H1 (cell line): Measurements from ENCODE around the gene SSTR5. TPM values are rescaled to one million over a fixed set of nuclear protein-coding genes. Genes with fewer than 3 reads are reported as not detected.

Experiments
- CTCF ChIA-PET: fragments of 300-600 bp; sonication (Branson Sonifier 250); formaldehyde crosslinking; loops from one replicate; lab custom pipeline; 2021; ENCODE audit not compliant: partially characterized antibody; lab: Charles Lee
- POLR2A ChIA-PET: fragments of 300-600 bp; sonication (Branson Sonifier 250); formaldehyde crosslinking; loops from one replicate; lab custom pipeline; 2021; ENCODE audit warnings: inconsistent platforms; ENCODE audit not compliant: partially characterized antibody; lab: Charles Lee
- DNase-seq, 2 experiments: peaks; one replicate each; pipeline versions ENCODE4 v3.0.0 to v3.0.0-alpha.2; 2010 to 2022; ENCODE audit warnings: low spot score in 2 of 2, low read depth in 1 of 2, mixed read lengths in 1 of 2
- FAIRE-seq: peaks from 2 replicates; lab custom pipeline; 2011; peaks lifted over from hg19 to GRCh38; lab: Jason Lieb, UNC
- H2AFZ ChIP-seq: 2 replicates; pipeline ENCODE4 v1.8.1; 2012; ENCODE audit warnings: low read length, inconsistent platforms
- H2AK5ac ChIP-seq: 2 replicates; pipeline ENCODE4 v1.6.1; 2013; ENCODE audit warnings: low read depth, low read length
- H2BK120ac ChIP-seq: replicated peaks from 2 replicates; pipeline ENCODE3; 2013; ENCODE audit warnings: low read depth, low read length, inconsistent platforms
- H2BK12ac ChIP-seq: 2 replicates; pipeline ENCODE4 v1.6.1; 2013; ENCODE audit warnings: low read depth, low read length
- H2BK15ac ChIP-seq: 2 replicates; pipeline ENCODE4 v1.6.1; 2013; ENCODE audit warnings: low read length
- H2BK20ac ChIP-seq: 2 replicates; pipeline ENCODE4 v1.6.1; 2013; ENCODE audit warnings: low read length
- H2BK5ac ChIP-seq: 2 replicates; pipeline ENCODE4 v1.6.1; 2013; ENCODE audit warnings: low read depth, low read length
- H3K14ac ChIP-seq: 2 replicates; pipeline ENCODE4 v1.6.1; 2013; ENCODE audit warnings: inconsistent platforms; ENCODE audit not compliant: insufficient read length
- H3K18ac ChIP-seq: 2 replicates; pipeline ENCODE4 v1.6.1; 2013; ENCODE audit warnings: low read length; ENCODE audit errors: extremely low read depth
- H3K23ac ChIP-seq: 2 replicates; pipeline ENCODE4 v1.6.1; 2013; ENCODE audit warnings: inconsistent platforms; ENCODE audit not compliant: insufficient read length
- H3K23me2 ChIP-seq: 2 replicates; pipeline ENCODE4 v1.6.1; 2013; ENCODE audit warnings: low read depth, low read length
- H3K27ac ChIP-seq: 2 replicates; pipeline ENCODE4 v1.6.1; 2011; ENCODE audit warnings: low read depth, low read length, inconsistent platforms
- H3K27me3 ChIP-seq, 4 experiments: replicated peaks in 1 of 4; 1 replicate in 1 of 4; 2 replicates in 3 of 4; pipeline versions ENCODE4 v1.6.1 to v1.8.1; 2011 to 2013; ENCODE audit warnings: low read length in 3 of 4, mild to moderate bottlenecking in 3 of 4, inconsistent platforms in 2 of 4, mixed read lengths in 2 of 4, moderate library complexity in 1 of 4; ENCODE audit not compliant: control insufficient read depth in 3 of 4, insufficient read depth in 3 of 4; ENCODE audit errors: extremely low read depth in 1 of 4
- H3K36me3 ChIP-seq, 4 experiments: 2 replicates each; pipeline versions ENCODE4 v1.6.1 to v1.8.1; 2011 to 2013; ENCODE audit warnings: mild to moderate bottlenecking in 4 of 4, low read length in 3 of 4, moderate library complexity in 2 of 4, control low read depth in 1 of 4, inconsistent platforms in 1 of 4; ENCODE audit not compliant: insufficient read depth in 4 of 4, control insufficient read depth in 2 of 4
- H3K4ac ChIP-seq: replicated peaks from 2 replicates; pipeline ENCODE3; 2013; ENCODE audit warnings: low read length, low read depth, mixed read lengths, inconsistent platforms; ENCODE audit not compliant: insufficient read length
- H3K4me1 ChIP-seq, 4 experiments: replicated peaks in 1 of 4; 1 replicate in 1 of 4; 2 replicates in 3 of 4; pipeline versions ENCODE4 v1.6.1 to v1.8.1; 2011 to 2013; ENCODE audit warnings: low read length in 3 of 4, inconsistent platforms in 2 of 4, mixed read lengths in 1 of 4; ENCODE audit not compliant: insufficient read depth in 4 of 4, control insufficient read depth in 3 of 4
- H3K4me2 ChIP-seq, 2 experiments: 2 replicates each; pipeline versions ENCODE4 v1.6.1 to v1.8.1; 2011 to 2013; ENCODE audit warnings: low read depth in 2 of 2, low read length in 2 of 2, control low read depth in 1 of 2, inconsistent platforms in 1 of 2, mild to moderate bottlenecking in 1 of 2; ENCODE audit not compliant: insufficient read depth in 1 of 2
- H3K4me3 ChIP-seq, 4 experiments: fragments of 200-600, 300-600 bp in 1 of 4; sonication (generic), shearing (Covaris generic), sonication (Bioruptor Twin) in 1 of 4; 2 replicates each; pipeline versions ENCODE4 v1.5.1 to v1.8.1; 2011 to 2016; ENCODE audit warnings: low read length in 4 of 4, low read depth in 3 of 4, control low read depth in 2 of 4, inconsistent platforms in 2 of 4, mild to moderate bottlenecking in 2 of 4, mixed read lengths in 1 of 4, moderate library complexity in 1 of 4; ENCODE audit not compliant: insufficient read depth in 2 of 4; ENCODE audit errors: extremely low read depth in 1 of 4
- H3K56ac ChIP-seq: replicated peaks from 2 replicates; pipeline ENCODE3; 2013; ENCODE audit warnings: low read depth, mild to moderate bottlenecking, mixed read lengths, low read length, inconsistent platforms; ENCODE audit not compliant: insufficient read length
- H3K79me1 ChIP-seq: 2 replicates; pipeline ENCODE4 v1.6.1; 2013; ENCODE audit warnings: low read depth, low read length, control low read depth
- H3K79me2 ChIP-seq, 2 experiments: 2 replicates each; pipeline versions ENCODE4 v1.6.1 to v1.8.1; 2012 to 2013; ENCODE audit warnings: low read length in 2 of 2, mild to moderate bottlenecking in 2 of 2, inconsistent platforms in 1 of 2; ENCODE audit not compliant: insufficient read depth in 2 of 2, control insufficient read depth in 1 of 2
- H3K9ac ChIP-seq, 4 experiments: replicated peaks in 1 of 4; 1 replicate in 1 of 4; 2 replicates in 3 of 4; pipeline versions ENCODE4 v1.6.1 to v1.8.1; 2011 to 2013; ENCODE audit warnings: low read depth in 3 of 4, low read length in 3 of 4, control low read depth in 2 of 4, mild to moderate bottlenecking in 2 of 4, moderate library complexity in 2 of 4, inconsistent platforms in 1 of 4; ENCODE audit errors: extremely low read depth in 1 of 4
- H3K9me3 ChIP-seq, 2 experiments: 2 replicates each; pipeline versions ENCODE4 v1.6.1 to v1.8.1; 2012 to 2013; ENCODE audit warnings: mild to moderate bottlenecking in 2 of 2, moderate library complexity in 2 of 2, control low read depth in 1 of 2, inconsistent platforms in 1 of 2, low read depth in 1 of 2, low read length in 1 of 2, mixed read lengths in 1 of 2; ENCODE audit not compliant: insufficient read depth in 2 of 2
- H4K20me1 ChIP-seq, 2 experiments: replicated peaks in 1 of 2; 2 replicates each; pipeline versions ENCODE3 to v1.8.1; 2011 to 2013; ENCODE audit warnings: inconsistent platforms in 2 of 2, low read length in 2 of 2, mild to moderate bottlenecking in 1 of 2; ENCODE audit not compliant: insufficient read depth in 2 of 2, control insufficient read depth in 1 of 2
- H4K5ac ChIP-seq: 2 replicates; pipeline ENCODE4 v1.6.1; 2013; ENCODE audit warnings: low read length, low read depth, mixed read lengths, inconsistent platforms; ENCODE audit not compliant: insufficient read length
- H4K8ac ChIP-seq: 2 replicates; pipeline ENCODE4 v1.8.0; 2013; ENCODE audit warnings: mild to moderate bottlenecking, moderate library complexity, low read length, inconsistent platforms; ENCODE audit not compliant: insufficient read depth; ENCODE audit errors: extremely low read depth
- H4K91ac ChIP-seq: replicated peaks from 2 replicates; pipeline ENCODE3; 2013; ENCODE audit warnings: low read length, mixed read lengths, inconsistent platforms; ENCODE audit not compliant: insufficient read length
- ASH2L ChIP-seq: fragments of 200-600, 300-600 bp; sonication (generic); IDR thresholded peaks from one replicate; pipeline ENCODE4 v1.7.1; 2017; ENCODE audit warnings: low read length
- CHD2 ChIP-seq: IDR thresholded peaks from 2 replicates; pipeline ENCODE4 v1.6.1; 2012; ENCODE audit warnings: low read length, improper control_type of control experiment
- JUN ChIP-seq: IDR thresholded peaks from 2 replicates; pipeline ENCODE4 v1.6.1; 2011; ENCODE audit warnings: low read depth, mild to moderate bottlenecking, improper control_type of control experiment, low read length
- TEAD4 ChIP-seq: IDR thresholded peaks from 2 replicates; pipeline ENCODE4 v1.6.1; 2012; ENCODE audit warnings: low read depth, low read length, inconsistent platforms, mixed read lengths
- YY1 ChIP-seq: IDR thresholded peaks from 2 replicates; pipeline ENCODE4 v1.6.1; 2011; ENCODE audit warnings: low read depth, mild to moderate bottlenecking, low read length
- WGBS, 2 experiments: shearing (Covaris generic) in 1 of 2; methylation state at CpG; one replicate each; pipeline versions ENCODE4 v1.1.6 to v1.1.7; 2013 to 2015; ENCODE audit warnings: low lambda C conversion rate in 2 of 2, mixed read lengths in 2 of 2, inconsistent platforms in 1 of 2, low coverage in 1 of 2, missing lambda C conversion rate in 1 of 2; ENCODE audit not compliant: insufficient replicate concordance in 2 of 2, insufficient coverage in 1 of 2, insufficient read length in 1 of 2; ENCODE audit errors: extremely low coverage in 1 of 2, missing lambda C conversion rate in 1 of 2; 5-methylcytosine and 5-hydroxymethylcytosine counted together
- polyA plus RNA-seq, 7 experiments: library from polyadenylated mRNA; depleted of rRNA in 3 of 7; stranded (reverse) in 5 of 7; unstranded in 2 of 7; fragments of >200 nt in 5 of 7; fragments of 200-250 nt in 2 of 7; gene quantifications; 1 replicate in 5 of 7; 2 replicates in 1 of 7; 4 replicates in 1 of 7; pipeline versions ENCODE4 v1.2.1 to v1.2.3, GENCODE V29; 2011 to 2013; ENCODE audit warnings: missing spikeins in 2 of 7, mixed read lengths in 2 of 7
- total RNA-seq: library from RNA; stranded (reverse); fragmentation: NEBNext Ultra II Directional; extraction: Animal tissue kit (Norgen Biotek cat#: 25700); gene quantifications from 2 replicates; pipeline ENCODE4 v1.2.1, GENCODE V29; 2021
- TF ChIP-seq, protein P1 (sequence below), 3 experiments: IDR thresholded peaks; 1 replicate in 2 of 3; 2 replicates in 1 of 3; pipeline versions ENCODE4 v1.5.1 to v1.6.1; 2011; ENCODE audit warnings: low read length in 3 of 3, mild to moderate bottlenecking in 3 of 3, inconsistent platforms in 2 of 3, low read depth in 1 of 3, moderate library complexity in 1 of 3; ENCODE audit not compliant: insufficient read depth in 1 of 3; ENCODE audit errors: control extremely low read depth in 1 of 3

The SSTR5 gene
- total and polyA plus RNA-seq, 2 of the 8 experiments (the other 6 are each of a cell fraction or from before 2014, with no cell fraction given): 0.56 to 0.60 TPM

DNA sequence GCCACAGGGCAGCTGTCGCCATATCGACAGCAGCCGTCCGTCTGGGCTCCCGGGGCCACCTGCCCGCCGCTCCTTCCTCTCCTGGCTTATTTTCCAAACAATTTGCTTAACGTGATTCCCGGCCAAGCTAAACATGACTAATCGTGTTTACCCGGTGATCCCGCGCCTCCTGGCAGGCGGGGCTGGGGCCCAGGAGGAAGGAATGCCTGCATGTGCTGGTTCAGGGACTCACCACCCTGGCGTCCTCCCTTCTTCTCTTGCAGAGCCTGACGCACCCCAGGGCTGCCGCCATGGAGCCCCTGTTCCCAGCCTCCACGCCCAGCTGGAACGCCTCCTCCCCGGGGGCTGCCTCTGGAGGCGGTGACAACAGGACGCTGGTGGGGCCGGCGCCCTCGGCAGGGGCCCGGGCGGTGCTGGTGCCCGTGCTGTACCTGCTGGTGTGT lies 6.1 kb downstream of the SSTR5 start:
- H3K79me1 ChIP-seq: no peaks in the 10 kb centered on the region
- no peak overlapping the region for H2AFZ ChIP-seq
- H3K14ac ChIP-seq: no peak overlapping the region
- H4K5ac ChIP-seq: no peak overlapping the region
- no peak for TF ChIP-seq ASH2L
- TF ChIP-seq, protein P1, sequence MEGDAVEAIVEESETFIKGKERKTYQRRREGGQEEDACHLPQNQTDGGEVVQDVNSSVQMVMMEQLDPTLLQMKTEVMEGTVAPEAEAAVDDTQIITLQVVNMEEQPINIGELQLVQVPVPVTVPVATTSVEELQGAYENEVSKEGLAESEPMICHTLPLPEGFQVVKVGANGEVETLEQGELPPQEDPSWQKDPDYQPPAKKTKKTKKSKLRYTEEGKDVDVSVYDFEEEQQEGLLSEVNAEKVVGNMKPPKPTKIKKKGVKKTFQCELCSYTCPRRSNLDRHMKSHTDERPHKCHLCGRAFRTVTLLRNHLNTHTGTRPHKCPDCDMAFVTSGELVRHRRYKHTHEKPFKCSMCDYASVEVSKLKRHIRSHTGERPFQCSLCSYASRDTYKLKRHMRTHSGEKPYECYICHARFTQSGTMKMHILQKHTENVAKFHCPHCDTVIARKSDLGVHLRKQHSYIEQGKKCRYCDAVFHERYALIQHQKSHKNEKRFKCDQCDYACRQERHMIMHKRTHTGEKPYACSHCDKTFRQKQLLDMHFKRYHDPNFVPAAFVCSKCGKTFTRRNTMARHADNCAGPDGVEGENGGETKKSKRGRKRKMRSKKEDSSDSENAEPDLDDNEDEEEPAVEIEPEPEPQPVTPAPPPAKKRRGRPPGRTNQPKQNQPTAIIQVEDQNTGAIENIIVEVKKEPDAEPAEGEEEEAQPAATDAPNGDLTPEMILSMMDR (IDR thresholded peaks at IDR 0.05; ENCODE audit: control extremely low read depth in 1 of 3, insufficient read depth in 1 of 3, low read depth in 1 of 3, low read length in 3 of 3): no peak
- TF ChIP-seq YY1: no peak
- no peak for TF ChIP-seq JUN
- TF ChIP-seq CHD2: no peak
- TF ChIP-seq TEAD4: no peak
- no peaks in the 10 kb centered on the region for H3K79me2 ChIP-seq
- H3K4ac ChIP-seq: no peak overlapping the region
- no peaks in the 10 kb centered on the region for H3K9me3 ChIP-seq
- no peak for FAIRE-seq
- H4K8ac ChIP-seq: no peak overlapping the region
- no peaks in the 10 kb centered on the region; a peak in 1 of 7 replicates for H3K27me3 ChIP-seq
- no peak for DNase-seq
- WGBS, 2 experiments: 86% methylated on average over 21 of the region's 28 CpGs; no CpG with 5 or more reads in 1 of the 2 experiments
- no peak overlapping the region for H3K27ac ChIP-seq
- H3K4me1 ChIP-seq: no peaks in the 10 kb centered on the region; a peak in 2 of 7 replicates
- H3K4me2 ChIP-seq: no peak overlapping the region
- H3K9ac ChIP-seq: no peak overlapping the region
- no peak overlapping the region for H3K4me3 ChIP-seq
- H3K36me3 ChIP-seq: no peaks in the 10 kb centered on the region
- no peak overlapping the region for H2BK5ac ChIP-seq
- no peak overlapping the region for H2BK120ac ChIP-seq
- no peak overlapping the region for H2BK20ac ChIP-seq
- H2BK12ac ChIP-seq: no peak overlapping the region
- no peaks in the 10 kb centered on the region for H3K23me2 ChIP-seq
- no peak overlapping the region for H3K56ac ChIP-seq
- peaks cover 0 to 4% of the 10 kb centered on the region in 2 experiments for H4K20me1 ChIP-seq
- no peak overlapping the region for H3K18ac ChIP-seq
- no peak overlapping the region for H4K91ac ChIP-seq
- POLR2A ChIA-PET: no interaction called here
- no peak overlapping the region for H2AK5ac ChIP-seq
- H2BK15ac ChIP-seq: no peak overlapping the region
- CTCF ChIA-PET: interaction anchor here (1.5 kb wide), 1 partner anchor 10 kb away, joined by 3 read pairs; no protein-coding TSS in a partner anchor
- no peak overlapping the region for H3K23ac ChIP-seq
